HFF-Myc (cell line): ENCODE results near the gene EPHA8.

ENCODE experiments used
- DNase-seq: peaks from one replicate; pipeline ENCODE4 v3.0.0-alpha.2; 2011; ENCODE audit warnings: low read depth; ENCODE audit errors: extremely low read depth
- H3K4me3 ChIP-seq: replicated peaks from 2 replicates; pipeline ENCODE4 v1.5.1; 2011; ENCODE audit warnings: low read depth, mild to moderate bottlenecking, control low read depth, low read length
- TF ChIP-seq, protein P1 (sequence below): IDR thresholded peaks from 2 replicates; pipeline ENCODE4 v1.5.1; 2012; ENCODE audit warnings: mild to moderate bottlenecking, low read depth, low read length, control low read depth; ENCODE audit errors: missing control alignments

Gene EPHA8

DNA sequence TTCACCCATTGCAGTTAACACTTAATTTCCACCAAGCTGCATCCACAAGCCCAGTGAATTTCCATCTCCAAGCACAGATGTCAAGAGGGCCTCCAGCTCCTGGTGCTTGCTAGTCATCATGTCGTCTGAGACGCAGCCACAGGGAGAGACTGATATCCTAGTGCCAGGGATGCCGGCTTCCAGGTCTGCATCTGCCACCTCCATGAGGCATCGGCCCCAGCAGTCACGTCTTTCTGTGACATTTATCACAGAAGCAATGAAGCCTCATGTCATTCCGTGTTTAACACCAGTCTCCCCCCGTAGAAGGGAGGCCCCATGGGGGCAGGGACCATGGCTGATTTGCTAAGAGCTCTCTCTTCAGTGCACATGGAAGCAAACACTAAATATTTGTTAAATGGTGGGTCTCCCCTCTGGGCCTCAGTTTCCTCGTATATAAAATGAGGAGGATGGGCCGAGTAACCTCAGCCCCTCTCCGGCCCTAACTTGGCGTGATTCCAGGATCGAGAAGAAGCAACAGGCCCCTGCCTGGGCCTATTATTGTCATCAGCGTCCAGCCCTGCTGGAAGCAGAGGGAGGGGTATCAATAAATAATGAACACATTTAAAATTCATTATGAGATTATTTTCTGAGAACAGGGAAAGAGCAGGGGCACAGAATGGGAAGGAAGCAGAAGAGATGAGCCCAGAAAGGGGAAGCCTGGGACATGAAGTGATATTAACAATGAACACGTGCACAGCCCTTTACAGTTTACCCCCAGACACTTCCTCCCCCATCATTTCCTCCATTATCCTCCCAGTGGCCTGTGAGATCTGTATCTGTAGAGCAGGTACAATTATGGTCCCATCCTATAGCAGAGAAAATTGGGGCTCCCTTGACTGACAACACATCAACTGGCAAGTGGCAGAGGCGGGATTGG lies 88.9 kb downstream of the EPHA8 start:
- DNase-seq: no peak
- TF ChIP-seq, protein P1, sequence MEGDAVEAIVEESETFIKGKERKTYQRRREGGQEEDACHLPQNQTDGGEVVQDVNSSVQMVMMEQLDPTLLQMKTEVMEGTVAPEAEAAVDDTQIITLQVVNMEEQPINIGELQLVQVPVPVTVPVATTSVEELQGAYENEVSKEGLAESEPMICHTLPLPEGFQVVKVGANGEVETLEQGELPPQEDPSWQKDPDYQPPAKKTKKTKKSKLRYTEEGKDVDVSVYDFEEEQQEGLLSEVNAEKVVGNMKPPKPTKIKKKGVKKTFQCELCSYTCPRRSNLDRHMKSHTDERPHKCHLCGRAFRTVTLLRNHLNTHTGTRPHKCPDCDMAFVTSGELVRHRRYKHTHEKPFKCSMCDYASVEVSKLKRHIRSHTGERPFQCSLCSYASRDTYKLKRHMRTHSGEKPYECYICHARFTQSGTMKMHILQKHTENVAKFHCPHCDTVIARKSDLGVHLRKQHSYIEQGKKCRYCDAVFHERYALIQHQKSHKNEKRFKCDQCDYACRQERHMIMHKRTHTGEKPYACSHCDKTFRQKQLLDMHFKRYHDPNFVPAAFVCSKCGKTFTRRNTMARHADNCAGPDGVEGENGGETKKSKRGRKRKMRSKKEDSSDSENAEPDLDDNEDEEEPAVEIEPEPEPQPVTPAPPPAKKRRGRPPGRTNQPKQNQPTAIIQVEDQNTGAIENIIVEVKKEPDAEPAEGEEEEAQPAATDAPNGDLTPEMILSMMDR: no peak
- H3K4me3 ChIP-seq: no peak overlapping the region

DNA sequence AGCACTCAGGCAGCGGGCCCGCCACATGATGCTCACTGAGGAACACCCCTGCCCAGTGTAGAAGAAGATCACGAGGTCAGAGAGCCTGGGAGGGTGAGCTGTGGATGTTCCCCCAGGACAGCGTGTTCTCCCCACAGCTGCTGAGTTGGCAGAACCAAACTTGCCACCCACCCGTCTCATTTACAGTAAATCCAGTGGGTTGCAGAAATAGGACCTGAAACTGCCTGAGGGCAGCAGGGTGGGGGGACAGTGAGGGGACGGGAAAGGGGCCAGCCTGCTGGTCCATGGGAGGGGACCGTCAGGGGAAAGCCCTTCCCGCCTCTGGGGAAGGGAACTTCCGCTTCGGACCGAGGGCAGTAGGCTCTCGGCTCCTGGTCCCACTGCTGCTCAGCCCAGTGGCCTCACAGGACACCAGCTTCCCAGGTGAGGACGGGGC lies 89.6 kb downstream of the EPHA8 start, which contains the start of gene C1QB:
Gene C1QB (plus strand): TSS at position 356 of the 436 bp plus-strand sequence. CDS start 6,227 bp downstream, outside the sequence.
- DNase-seq: no peak
- TF ChIP-seq, protein P1: no peak
- no peak within 1 kb of the TSS for H3K4me3 ChIP-seq
